K562 (cell line): ENCODE measurements around the gene AKAP13. TPM values are rescaled to one million over a fixed set of nuclear protein-coding genes. Genes with fewer than 3 reads are reported as not detected.

Experiments used
- ATAC-seq: fragments of 200-7000 bp; cut with Tn5 transposase; 3 replicates; pipeline ENCODE4 v1.9.1; 2020; ENCODE audit warnings: moderate library complexity
- BruUV-seq: library from RNA; stranded (reverse); fragments of 400-500 nt; replicated peaks from 2 replicates; lab custom pipeline; 2021; lab: Mats Ljungman, UMichigan
- CTCF ChIA-PET: fragments of 300-600 bp; formaldehyde crosslinking; extraction: SDS; loops from one replicate; lab custom pipeline; 2021; ENCODE audit warnings: low intra/inter-chr PET ratio; lab: Yijun Ruan, JAX
- POLR2A ChIA-PET: fragments of 300-600, 350-650 bp; sonication (Branson Sonifier 250); formaldehyde crosslinking; extraction: SDS; loops from one replicate; lab custom pipeline; 2021; ENCODE audit warnings: antibody characterized with exemption, inconsistent platforms; lab: Yijun Ruan, JAX
- DNase-seq, 4 experiments: peaks; one replicate each; pipeline versions ENCODE4 v3.0.0 to v3.0.0-alpha.2; 2011 to 2018; ENCODE audit warnings: low spot score in 3 of 4, mixed read lengths in 3 of 4; ENCODE audit errors: extremely low read depth in 1 of 4
- FAIRE-seq: peaks from 2 replicates; lab custom pipeline; 2011; peaks lifted over from hg19 to GRCh38; lab: Jason Lieb, UNC
- H2AFZ ChIP-seq: 2 replicates; pipeline ENCODE4 v1.6.0; 2011; ENCODE audit warnings: low read depth, low read length, control low read depth, inconsistent platforms
- H3K27ac ChIP-seq: fragments of 200-600 bp; 3 replicates; pipeline ENCODE4 v1.8.0; 2011; ENCODE audit warnings: low read depth, mild to moderate bottlenecking, control low read depth, inconsistent platforms, low read length, moderate library complexity, mixed read lengths; ENCODE audit errors: extremely low read depth
- H3K27me3 ChIP-seq, 2 experiments: fragments of 300-600 bp in 1 of 2; 2 replicates in 1 of 2; 3 replicates in 1 of 2; pipeline versions ENCODE4 v1.6.0 to v1.8.0; 2011; ENCODE audit warnings: inconsistent platforms in 2 of 2, low read length in 2 of 2, mild to moderate bottlenecking in 1 of 2, mixed read lengths in 1 of 2, moderate library complexity in 1 of 2; ENCODE audit not compliant: control insufficient read depth in 2 of 2, insufficient read depth in 2 of 2
- H3K36me3 ChIP-seq: fragments of 300-600 bp; 3 replicates; pipeline ENCODE4 v1.8.0; 2011; ENCODE audit warnings: mild to moderate bottlenecking, low read length, inconsistent platforms; ENCODE audit not compliant: control insufficient read depth, insufficient read depth
- H3K4me1 ChIP-seq, 2 experiments: fragments of 200-600 bp in 1 of 2; replicated peaks in 1 of 2; 2 replicates in 1 of 2; 3 replicates in 1 of 2; pipeline versions ENCODE4 v1.5.1 to v1.8.0; 2011; ENCODE audit warnings: inconsistent platforms in 2 of 2, low read length in 2 of 2, mild to moderate bottlenecking in 1 of 2, mixed read lengths in 1 of 2, moderate library complexity in 1 of 2; ENCODE audit not compliant: control insufficient read depth in 2 of 2, insufficient read depth in 2 of 2
- H3K4me2 ChIP-seq: 2 replicates; pipeline ENCODE4 v1.6.1; 2011; ENCODE audit warnings: low read length, control low read depth, inconsistent platforms, mixed read lengths; ENCODE audit not compliant: insufficient read depth
- H3K4me3 ChIP-seq: fragments of 200-600 bp; sonication (generic), shearing (Covaris generic); 2 replicates; pipeline ENCODE4 v1.5.1; 2016; ENCODE audit warnings: control low read depth, inconsistent platforms
- H3K79me2 ChIP-seq: fragments of 200-600 bp; 3 replicates; pipeline ENCODE4 v1.8.0; 2011; ENCODE audit warnings: low read length, inconsistent platforms; ENCODE audit not compliant: control insufficient read depth, insufficient read depth
- H3K9ac ChIP-seq, 2 experiments: 2 replicates each; pipeline versions ENCODE4 v1.6.0 to v1.6.1; 2011; ENCODE audit warnings: low read depth in 2 of 2, low read length in 2 of 2, control low read depth in 1 of 2, inconsistent platforms in 1 of 2, mild to moderate bottlenecking in 1 of 2, mixed read lengths in 1 of 2; ENCODE audit not compliant: insufficient read depth in 1 of 2
- H3K9me1 ChIP-seq: one replicate; pipeline ENCODE4 v1.6.0; 2011; ENCODE audit warnings: inconsistent platforms, mild to moderate bottlenecking, low read length, moderate library complexity; ENCODE audit not compliant: control insufficient read depth, insufficient read depth
- H3K9me3 ChIP-seq: replicated peaks from 2 replicates; pipeline ENCODE4 v1.5.1; 2011; ENCODE audit warnings: low read depth, low read length, inconsistent platforms; ENCODE audit not compliant: control insufficient read depth, insufficient read depth
- H4K20me1 ChIP-seq: replicated peaks from 2 replicates; pipeline ENCODE4 v1.6.1; 2011; ENCODE audit warnings: low read length, inconsistent platforms, mixed read lengths; ENCODE audit not compliant: control insufficient read depth, insufficient read depth
- ELK3 ChIP-seq: fragments of 450-650 bp; formaldehyde crosslinking; IDR thresholded peaks from 2 replicates; pipeline ENCODE4 v1.4.0; 2020; ENCODE audit warnings: mild to moderate bottlenecking
- JUNB ChIP-seq: fragments of 450-650 bp; formaldehyde crosslinking; conservative IDR thresholded peaks from 2 replicates; pipeline ENCODE4 v1.4.0; 2020; ENCODE audit warnings: mild to moderate bottlenecking
- LCOR ChIP-seq: sonication (generic); formaldehyde crosslinking; IDR thresholded peaks from 2 replicates; pipeline ENCODE4 v1.8.0; 2022; ENCODE audit warnings: mild to moderate bottlenecking, missing genetic modification reagents
- MBD2 ChIP-seq: sonication (generic); IDR thresholded peaks from 2 replicates; pipeline ENCODE4 v1.6.1; 2016; ENCODE audit warnings: low read depth, borderline replicate concordance
- PHB ChIP-seq: fragments of 250-450 bp; sonication (Bioruptor Pico); IDR thresholded peaks from 2 replicates; pipeline ENCODE4 v1.5.0; 2021
- PHF8 ChIP-seq: fragments of 200-600 bp; sonication (generic); IDR thresholded peaks from 2 replicates; pipeline ENCODE4 v1.6.1; 2012; ENCODE audit warnings: mixed run types, mild to moderate bottlenecking, inconsistent platforms, low read length, moderate library complexity, borderline replicate concordance
- RBM34 ChIP-seq: fragments of 200-400 bp; formaldehyde crosslinking; IDR thresholded peaks from 2 replicates; pipeline ENCODE4 v1.6.1; 2018; ENCODE audit warnings: low read length, borderline replicate concordance; ENCODE audit not compliant: insufficient read depth
- SIRT6 ChIP-seq: IDR thresholded peaks from one replicate; pipeline ENCODE4 v1.6.1; 2012; ENCODE audit warnings: low read depth, mild to moderate bottlenecking, control low read depth, inconsistent platforms, low read length, moderate library complexity
- TCFL5 ChIP-seq: fragments of 250-450 bp; sonication (Bioruptor Pico); conservative IDR thresholded peaks from 2 replicates; pipeline ENCODE4 v1.6.1; 2021; ENCODE audit warnings: mild to moderate bottlenecking, moderate library complexity, matching md5 sums
- TRIM28 ChIP-seq: fragments of 450-650 bp; IDR thresholded peaks from 2 replicates; pipeline ENCODE4 v1.6.1; 2017
- ZNF146 ChIP-seq: IDR thresholded peaks from one replicate; pipeline ENCODE4 v1.6.1; 2018; ENCODE audit warnings: missing compliant biosample characterization; ENCODE audit not compliant: unreplicated experiment
- WGBS: fragments of 100-300 bp; shearing (Covaris generic); methylation state at CpG from one replicate; pipeline ENCODE4 v1.1.6; 2016; ENCODE audit warnings: low coverage, mixed read lengths; ENCODE audit not compliant: insufficient coverage; ENCODE audit errors: missing lambda C conversion rate; 5-methylcytosine and 5-hydroxymethylcytosine counted together
- in situ Hi-C: fragments of 300-500 bp; cut with MboI; formaldehyde crosslinking; loops from 4 replicates; pipeline ENCODE4 v1.15.0; 2018; ENCODE audit warnings: inconsistent platforms, mixed read lengths
- intact Hi-C: fragments of 100-400 bp; cut with micrococcal nuclease; formaldehyde crosslinking; loops from 2 replicates; pipeline ENCODE4 v1.14.2; 2022
- polyA plus RNA-seq, 8 experiments: library from polyadenylated mRNA; depleted of rRNA in 4 of 8; stranded (reverse) in 5 of 8; unstranded in 3 of 8; fragments of >200 nt; fragmentation: Nextera tagmentation in 2 of 8; fragmentation: Illumina TruSeq in 1 of 8; extraction: Ambion mirVana in 2 of 8; extraction: Trizol in 1 of 8; gene quantifications; 2 replicates each; pipeline versions ENCODE4 v1.2.1 to v1.2.3, GENCODE V29; 2011 to 2014; ENCODE audit warnings: inconsistent platforms in 1 of 8, missing spikeins in 1 of 8
- total RNA-seq, 7 experiments: library from RNA; depleted of rRNA in 6 of 7; stranded (reverse); fragments of >200 nt in 6 of 7; fragmentation: Illumina TruSeq in 2 of 7; extraction: Trizol in 2 of 7; gene quantifications; 2 replicates each; pipeline versions ENCODE4 v1.2.1 to v1.2.3, GENCODE V29; 2011 to 2021; ENCODE audit warnings: low replicate concordance in 1 of 7

The AKAP13 gene
- total and polyA plus RNA-seq, 9 of the 15 experiments (the other 6 are each of a cell fraction or from before 2014, with no cell fraction given) = 0.03 to 1.7 (median 0.42) TPM

GRCh38 chr15:85751291-85752123 is 371.1 kb downstream of the AKAP13 start:
- H3K4me3 ChIP-seq = no peak overlapping the region
- no peaks in the 10 kb centered on the region for H3K79me2 ChIP-seq
- no peaks in the 10 kb centered on the region for H3K9me3 ChIP-seq
- POLR2A ChIA-PET = interaction anchor here (0.5 kb wide), 1 partner anchor 1947 kb away, joined by 3 read pairs; no protein-coding TSS in a partner anchor
- peaks cover 20 to 58% of the 10 kb centered on the region in 2 experiments; a peak in 3 of 5 replicates for H3K27me3 ChIP-seq
- CTCF ChIA-PET = no interaction called here
- intact Hi-C loops = no loop called here
- no peak overlapping the region for H3K4me2 ChIP-seq
- WGBS = 0% methylated on average over 13 of the region's 15 CpGs
- H3K36me3 ChIP-seq = no peaks in the 10 kb centered on the region
- H3K4me1 ChIP-seq = no peaks in the 10 kb centered on the region
- BruUV-seq = no TSS peak
- no peaks in the 10 kb centered on the region; the same call in 1 of the 2 replicates for H4K20me1 ChIP-seq
- in situ Hi-C loops = no loop called here
- DNase-seq = no peak
- FAIRE-seq = no peak
- TF ChIP-seq LCOR (CRISPR knock-in tag) = no peak
- TF ChIP-seq TCFL5 (CRISPR knock-in tag) = no peak
- H3K9ac ChIP-seq = no peak overlapping the region
- no peaks in the 10 kb centered on the region for H3K9me1 ChIP-seq
- H2AFZ ChIP-seq = no peak overlapping the region
- ATAC-seq = no peak
- no peak overlapping the region for H3K27ac ChIP-seq

- BruUV-seq = no TSS peak
- Histone ChIP-seq H3K4me2 (no peak overlapping the region), H3K4me3 (no peak overlapping the region), H3K79me2 (no peaks in the 10 kb centered on the region), H3K27ac (no peak overlapping the region), H3K27me3 (peaks cover 20 to 58% of the 10 kb centered on the region in 2 experiments; a peak in 3 of 5 replicates), H3K9me3 (no peaks in the 10 kb centered on the region), H2AFZ (no peak overlapping the region), H4K20me1 (no peaks in the 10 kb centered on the region; the same call in 1 of the 2 replicates), H3K9me1 (no peaks in the 10 kb centered on the region), H3K36me3 (no peaks in the 10 kb centered on the region), H3K9ac (no peak overlapping the region), H3K4me1 (no peaks in the 10 kb centered on the region)
- ATAC-seq (no peak), FAIRE-seq (no peak), DNase-seq (no peak)
- TF ChIP-seq PHB (no peak), JUNB (CRISPR knock-in tag) (no peak), ZNF146 (no peak), RBM34 (no peak), MBD2 (no peak), ELK3 (CRISPR knock-in tag) (no peak), PHF8 (no peak), TRIM28 (no peak), SIRT6 (no peak)
- 7% methylated on average over 15 of the region's 15 CpGs for WGBS
- ChIA-PET POLR2A (no interaction called here), CTCF (no interaction called here)
- intact Hi-C loops (no loop called here), in situ Hi-C loops (no loop called here)
Observed at GRCh38 chr15:85752124-85752475, 371.7 kb downstream of the AKAP13 start.
